ENCODE measurements around the gene GID8. TPM values are rescaled to one million over a fixed set of nuclear protein-coding genes. Genes with fewer than 3 reads are reported as not detected.

GID8 gene
- total and polyA plus RNA-seq, 2 of the 13 experiments (the other 11 are each of a cell fraction or from before 2014, with no cell fraction given) = 39.6 to 59.8 TPM

- TF ChIP-seq TRAFD1 (CRISPR knock-in tag; IDR thresholded peaks at IDR 0.05; ENCODE audit: borderline replicate concordance) (peak; percentile 91), ZNF605 (CRISPR knock-in tag; IDR thresholded peaks at IDR 0.05) (peak; percentile 96), DPF2 (CRISPR knock-in tag; IDR thresholded peaks at IDR 0.05; ENCODE audit: borderline replicate concordance, low read depth) (peak; percentile 99), MEF2D (CRISPR knock-in tag; IDR thresholded peaks at IDR 0.05) (peak; percentile 95), STAT6 (CRISPR knock-in tag; IDR thresholded peaks at IDR 0.05; ENCODE audit: borderline replicate concordance) (peak; percentile 88; the same call in 1 of the 2 replicates), ZNF740 (CRISPR knock-in tag; IDR thresholded peaks at IDR 0.05) (no peak; the same call in 1 of the 2 replicates), ZBTB8A (CRISPR knock-in tag; IDR thresholded peaks at IDR 0.05; ENCODE audit: borderline replicate concordance, low read depth) (no peak), SOX6 (IDR thresholded peaks at IDR 0.05) (no peak), SOX6 (CRISPR knock-in tag; IDR thresholded peaks at IDR 0.05) (peak; percentile 96), SMAD3 (CRISPR knock-in tag; IDR thresholded peaks at IDR 0.05) (peak; percentile 98), ZNF441 (CRISPR knock-in tag; IDR thresholded peaks at IDR 0.05; ENCODE audit: borderline replicate concordance) (peak; percentile 82; the same call in 1 of the 2 replicates), HOXA3 (CRISPR knock-in tag; IDR thresholded peaks at IDR 0.05) (peak; percentile 94), HMGXB3 (CRISPR knock-in tag; IDR thresholded peaks at IDR 0.05; ENCODE audit: borderline replicate concordance) (peak; percentile 90), MAFF (IDR thresholded peaks at IDR 0.05; ENCODE audit: low read depth, low read length) (peak; percentile 49; the same call in 1 of the 2 replicates), SAFB2 (CRISPR knock-in tag; IDR thresholded peaks at IDR 0.05; ENCODE audit: borderline replicate concordance, low read depth) (no peak; the same call in 1 of the 2 replicates), ZNF619 (CRISPR knock-in tag; IDR thresholded peaks at IDR 0.05) (peak; percentile 84; the same call in 1 of the 2 replicates), MXD1 (CRISPR knock-in tag; IDR thresholded peaks at IDR 0.05) (peak; percentile 42; the same call in 1 of the 2 replicates), ZBTB7A (CRISPR knock-in tag; IDR thresholded peaks at IDR 0.05) (peak; percentile 92), ESRRA (CRISPR knock-in tag; IDR thresholded peaks at IDR 0.05; ENCODE audit: low read depth) (peak; percentile 99)
Measured at GRCh38 chr20:62916703-62917476, 21.1 kb upstream of the GID8 start (continued).
